ENCODE measurements around the gene AZU1.

DNA sequence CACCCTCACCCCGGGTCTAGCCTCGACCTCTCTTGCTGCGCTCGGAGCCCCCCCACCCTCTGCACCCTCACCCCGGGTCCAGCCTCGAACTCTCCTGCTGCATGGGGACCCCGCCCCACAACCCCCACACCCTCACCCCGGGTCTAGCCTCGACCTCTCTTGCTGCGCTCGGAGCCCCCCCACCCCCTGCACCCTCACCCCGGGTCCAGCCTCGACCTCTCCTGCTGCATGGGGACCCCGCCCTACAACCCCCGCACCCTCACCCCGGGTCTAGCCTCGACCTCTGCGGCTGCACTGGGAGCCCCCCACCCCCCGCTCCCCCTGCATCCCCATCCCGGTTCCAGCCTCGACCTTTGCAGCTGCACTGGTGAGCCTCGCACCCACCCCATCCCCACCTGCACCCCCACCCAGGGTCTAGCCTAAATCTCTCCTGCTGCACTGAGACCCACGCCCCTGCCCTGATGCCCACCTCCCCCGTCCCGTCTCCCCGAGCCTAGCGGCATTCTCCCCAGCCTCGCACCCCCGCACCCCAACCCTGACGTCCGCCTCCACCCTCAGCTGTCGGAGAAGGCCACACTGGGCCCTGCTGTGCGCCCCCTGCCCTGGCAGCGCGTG is 33.6 kb downstream of the AZU1 start:
- TF ChIP-seq ZNF610 (tag by site-specific recombination; IDR thresholded peaks at IDR 0.05; ENCODE audit: borderline replicate concordance) (no peak), ZNF2 (tag by site-specific recombination; IDR thresholded peaks at IDR 0.05) (no peak), ZNF776 (tag by site-specific recombination; IDR thresholded peaks at IDR 0.05; ENCODE audit: borderline replicate concordance) (no peak)

All from HEK293 (cell line).